Smooth muscle cell (in vitro differentiated cells): Measurements from ENCODE around the gene TOR4A. TPM values are rescaled to one million over a fixed set of nuclear protein-coding genes. Genes with fewer than 3 reads are reported as not detected.

ENCODE experiments used
- DNase-seq: peaks from one replicate; lab custom pipeline; 2025; ENCODE audit not compliant: unreplicated experiment; lab: John Stamatoyannopoulos, UW
- H2AFZ ChIP-seq: fragments of 200-600 bp; sonication (generic); 2 replicates; pipeline ENCODE4 v1.6.0; 2016; ENCODE audit warnings: antibody characterized with exemption, low read depth, mild to moderate bottlenecking
- H3F3A ChIP-seq: fragments of 200-600 bp; sonication (generic); 2 replicates; pipeline ENCODE4 v1.6.0; 2017; ENCODE audit warnings: antibody characterized with exemption, low read depth
- H3K27ac ChIP-seq: fragments of 200-600 bp; sonication (generic); 2 replicates; pipeline ENCODE4 v1.5.1; 2016; ENCODE audit warnings: low read depth, mild to moderate bottlenecking
- H3K27me3 ChIP-seq: fragments of 200-600 bp; sonication (generic); 2 replicates; pipeline ENCODE4 v1.6.1; 2016; ENCODE audit warnings: low read depth, mild to moderate bottlenecking
- H3K36me3 ChIP-seq: fragments of 200-600 bp; sonication (generic); 2 replicates; pipeline ENCODE4 v1.5.1; 2016; ENCODE audit warnings: low read depth
- H3K4me1 ChIP-seq: fragments of 200-600 bp; sonication (generic); 2 replicates; pipeline ENCODE4 v1.5.1; 2016; ENCODE audit warnings: low read depth
- H3K4me2 ChIP-seq: fragments of 200-600 bp; sonication (generic); 2 replicates; pipeline ENCODE4 v1.6.0; 2016; ENCODE audit warnings: mild to moderate bottlenecking
- H3K4me3 ChIP-seq: fragments of 200-600 bp; sonication (generic); 2 replicates; pipeline ENCODE4 v1.5.1; 2016; ENCODE audit warnings: mild to moderate bottlenecking
- H3K79me2 ChIP-seq: fragments of 200-600 bp; sonication (generic); 2 replicates; pipeline ENCODE4 v1.6.0; 2016; ENCODE audit warnings: low read depth, mild to moderate bottlenecking
- H3K9ac ChIP-seq: fragments of 200-600 bp; sonication (generic); 2 replicates; pipeline ENCODE4 v1.6.0; 2016; ENCODE audit warnings: low read depth
- H3K9me3 ChIP-seq: fragments of 200-600 bp; sonication (generic); replicated peaks from 2 replicates; pipeline ENCODE4 v1.5.1; 2016; ENCODE audit warnings: low read depth
- H4K20me1 ChIP-seq: fragments of 200-600 bp; sonication (generic); 2 replicates; pipeline ENCODE4 v1.6.0; 2016; ENCODE audit warnings: low read depth
- WGBS: methylation state at CpG from one replicate; pipeline ENCODE4 v1.1.7; 2016; ENCODE audit warnings: low lambda C conversion rate; 5-methylcytosine and 5-hydroxymethylcytosine counted together
- polyA plus RNA-seq: library from polyadenylated mRNA; unstranded; fragments of >200 nt; fragmentation: Nextera tagmentation; extraction: Ambion mirVana; gene quantifications from 2 replicates; pipeline ENCODE4 v1.2.1, GENCODE V29; 2016
- total RNA-seq: library from RNA; depleted of rRNA; stranded (reverse); fragments of >200 nt; gene quantifications from 2 replicates; pipeline ENCODE4 v1.2.3, GENCODE V29; 2014
- TF ChIP-seq, protein P1 (sequence below): fragments of 200-600 bp; sonication (generic); IDR thresholded peaks from 2 replicates; pipeline ENCODE4 v1.5.1; 2017; ENCODE audit warnings: borderline replicate concordance, mild to moderate bottlenecking, antibody characterized with exemption; ENCODE audit not compliant: insufficient read depth, poor library complexity, severe bottlenecking

The TOR4A gene
- total and polyA plus RNA-seq, 2 experiments from 2014 or later = 5.5 to 6.3 TPM

DNA sequence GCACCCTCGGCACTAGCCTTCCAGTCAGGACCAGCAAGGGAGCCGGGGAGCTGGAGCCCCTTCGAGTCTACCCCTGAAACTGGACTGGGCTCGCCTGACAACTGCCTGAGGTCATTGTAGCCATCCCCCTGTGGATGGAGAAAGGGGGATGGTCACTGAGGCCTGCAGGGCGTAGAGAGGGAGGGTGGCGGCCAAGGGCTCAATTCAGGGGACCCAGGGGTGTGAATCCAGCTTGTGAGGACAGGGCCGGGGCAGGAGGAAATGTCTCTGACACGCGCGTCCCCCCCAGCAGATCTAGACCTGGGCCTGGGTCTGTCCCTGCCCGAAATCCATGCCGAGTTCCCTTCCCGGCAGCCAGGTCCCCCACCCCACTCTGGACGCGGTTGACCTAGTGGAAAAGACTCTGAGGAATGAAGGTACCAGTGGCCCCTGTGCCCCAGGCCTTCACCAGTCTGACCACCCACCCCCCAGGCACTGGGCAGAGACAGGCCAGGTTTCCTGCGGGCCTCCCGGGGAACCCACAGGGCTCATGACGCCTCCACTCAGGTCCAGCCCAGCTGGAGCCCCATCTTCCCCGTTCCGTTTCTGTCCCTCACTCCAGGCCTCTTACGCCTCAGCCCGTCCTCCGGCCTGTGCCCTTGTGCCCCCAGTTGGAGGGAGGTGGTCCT lies 46.0 kb upstream of the TOR4A start:
- TF ChIP-seq, protein P1, sequence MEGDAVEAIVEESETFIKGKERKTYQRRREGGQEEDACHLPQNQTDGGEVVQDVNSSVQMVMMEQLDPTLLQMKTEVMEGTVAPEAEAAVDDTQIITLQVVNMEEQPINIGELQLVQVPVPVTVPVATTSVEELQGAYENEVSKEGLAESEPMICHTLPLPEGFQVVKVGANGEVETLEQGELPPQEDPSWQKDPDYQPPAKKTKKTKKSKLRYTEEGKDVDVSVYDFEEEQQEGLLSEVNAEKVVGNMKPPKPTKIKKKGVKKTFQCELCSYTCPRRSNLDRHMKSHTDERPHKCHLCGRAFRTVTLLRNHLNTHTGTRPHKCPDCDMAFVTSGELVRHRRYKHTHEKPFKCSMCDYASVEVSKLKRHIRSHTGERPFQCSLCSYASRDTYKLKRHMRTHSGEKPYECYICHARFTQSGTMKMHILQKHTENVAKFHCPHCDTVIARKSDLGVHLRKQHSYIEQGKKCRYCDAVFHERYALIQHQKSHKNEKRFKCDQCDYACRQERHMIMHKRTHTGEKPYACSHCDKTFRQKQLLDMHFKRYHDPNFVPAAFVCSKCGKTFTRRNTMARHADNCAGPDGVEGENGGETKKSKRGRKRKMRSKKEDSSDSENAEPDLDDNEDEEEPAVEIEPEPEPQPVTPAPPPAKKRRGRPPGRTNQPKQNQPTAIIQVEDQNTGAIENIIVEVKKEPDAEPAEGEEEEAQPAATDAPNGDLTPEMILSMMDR = no peak

DNA sequence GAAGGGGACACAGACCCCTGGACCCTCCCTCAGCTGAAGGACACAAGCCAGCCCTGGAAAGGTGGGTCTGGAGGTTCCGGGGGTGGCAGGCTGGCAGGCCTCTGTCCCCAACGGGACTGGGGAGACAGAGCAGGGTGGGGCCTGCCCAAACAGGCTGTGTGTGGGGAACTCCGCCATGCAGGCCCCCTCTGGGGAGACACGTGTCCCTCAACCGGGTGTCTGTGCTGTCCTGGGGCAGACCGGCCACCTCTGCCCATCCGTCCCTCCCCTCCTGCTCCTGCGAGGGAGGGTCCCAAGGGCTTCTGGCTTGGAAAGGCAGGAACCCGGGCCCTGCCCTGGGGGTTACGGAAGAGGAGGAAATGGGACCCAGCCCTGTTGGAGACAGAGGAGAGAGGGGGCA lies 45.4 kb upstream of the TOR4A start:
- no peaks in the 10 kb centered on the region for H3K9me3 ChIP-seq
- no peak overlapping the region for H3K4me2 ChIP-seq
- H3F3A ChIP-seq = no peaks in the 10 kb centered on the region
- H3K4me1 ChIP-seq = peaks cover 7% of the 10 kb centered on the region
- H3K36me3 ChIP-seq = no peaks in the 10 kb centered on the region
- H3K4me3 ChIP-seq = no peak overlapping the region
- H3K79me2 ChIP-seq = no peaks in the 10 kb centered on the region
- H3K27ac ChIP-seq = no peak overlapping the region
- TF ChIP-seq, protein P1 = no peak
- WGBS = 93% methylated on average over 10 of the region's 10 CpGs
- DNase-seq = no peak
- no peak overlapping the region for H2AFZ ChIP-seq
- no peaks in the 10 kb centered on the region for H3K27me3 ChIP-seq
- peaks cover 11% of the 10 kb centered on the region for H4K20me1 ChIP-seq
- H3K9ac ChIP-seq = no peak overlapping the region

More for the DNA sequence above, 46.0 kb upstream of the TOR4A start:
- no peak overlapping the region for H2AFZ ChIP-seq
- WGBS = 94% methylated on average over 22 of the region's 23 CpGs
- peaks cover 6% of the 10 kb centered on the region for H4K20me1 ChIP-seq
- H3F3A ChIP-seq = no peaks in the 10 kb centered on the region
- no peak overlapping the region for H3K4me2 ChIP-seq
- DNase-seq = no peak
- H3K27me3 ChIP-seq = no peaks in the 10 kb centered on the region
- no peak overlapping the region for H3K4me3 ChIP-seq
- no peaks in the 10 kb centered on the region for H3K36me3 ChIP-seq
- H3K4me1 ChIP-seq = peaks cover 4% of the 10 kb centered on the region
- H3K9me3 ChIP-seq = no peaks in the 10 kb centered on the region
- H3K27ac ChIP-seq = no peak overlapping the region
- H3K9ac ChIP-seq = no peak overlapping the region
- H3K79me2 ChIP-seq = no peaks in the 10 kb centered on the region

DNA sequence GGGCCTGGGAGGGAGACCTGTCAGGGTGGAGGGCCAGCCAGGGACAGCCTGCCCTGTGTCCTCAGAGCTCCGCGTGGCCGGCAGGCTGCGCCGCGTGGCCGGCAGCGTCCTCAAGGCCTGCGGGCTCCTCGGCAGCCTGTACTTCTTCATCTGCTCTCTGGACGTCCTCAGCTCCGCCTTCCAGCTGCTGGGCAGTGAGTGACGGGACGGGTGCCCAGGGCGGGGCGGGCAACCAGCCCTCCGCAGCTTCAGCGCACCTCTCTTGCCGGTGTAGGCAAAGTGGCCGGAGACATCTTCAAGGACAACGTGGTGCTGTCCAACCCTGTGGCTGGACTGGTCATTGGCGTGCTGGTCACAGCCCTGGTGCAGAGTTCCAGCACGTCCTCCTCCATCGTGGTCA lies 45.0 kb upstream of the TOR4A start:
- Histone ChIP-seq H3K4me3 (no peak overlapping the region), H3K79me2 (no peaks in the 10 kb centered on the region), H3K9ac (no peak overlapping the region), H3K4me1 (peaks cover 7% of the 10 kb centered on the region), H3K27ac (no peak overlapping the region), H3K36me3 (no peaks in the 10 kb centered on the region), H3F3A (no peaks in the 10 kb centered on the region), H3K27me3 (no peaks in the 10 kb centered on the region), H2AFZ (no peak overlapping the region), H3K4me2 (no peak overlapping the region), H4K20me1 (peaks cover 12% of the 10 kb centered on the region), H3K9me3 (no peaks in the 10 kb centered on the region)
- DNase-seq = no peak
- whole genome bisulfite sequencing = 95% methylated on average over 24 of the region's 24 CpGs
- TF ChIP-seq, protein P1 = no peak
